Liver (tissue), 9 donors: ENCODE measurements around the gene GABRB1. TPM values are rescaled to one million over a fixed set of nuclear protein-coding genes. Genes with fewer than 3 reads are reported as not detected.

Source experiments
- DNase-seq: peaks from one replicate; pipeline ENCODE4 v3.0.0-alpha.2; 2017; ENCODE audit warnings: low spot score
- H3K27ac ChIP-seq, 2 donors: one replicate each; pipeline ENCODE4 v1.7.0; 2013; ENCODE audit warnings: inconsistent platforms in 2 of 2, low read length in 2 of 2, control low read depth in 1 of 2, low read depth in 1 of 2, mild to moderate bottlenecking in 1 of 2
- H3K27me3 ChIP-seq, 4 donors: one replicate each; pipeline versions ENCODE4 v1.6.1 to v1.7.0; 2013; ENCODE audit warnings: low read length in 3 of 4, inconsistent platforms in 1 of 4, mild to moderate bottlenecking in 1 of 4, moderate library complexity in 1 of 4; ENCODE audit not compliant: control insufficient read depth in 4 of 4, insufficient read depth in 4 of 4
- H3K36me3 ChIP-seq, 4 donors: one replicate each; pipeline versions ENCODE4 v1.6.1 to v1.7.0; 2013; ENCODE audit warnings: low read length in 3 of 4, mild to moderate bottlenecking in 3 of 4, low read depth in 1 of 4, moderate library complexity in 1 of 4; ENCODE audit not compliant: control insufficient read depth in 4 of 4, insufficient read depth in 3 of 4
- H3K4me1 ChIP-seq, 4 donors: one replicate each; pipeline versions ENCODE4 v1.6.1 to v1.7.0; 2013; ENCODE audit warnings: low read length in 3 of 4, mild to moderate bottlenecking in 3 of 4, moderate library complexity in 1 of 4; ENCODE audit not compliant: control insufficient read depth in 4 of 4, insufficient read depth in 4 of 4
- H3K4me3 ChIP-seq, 3 donors: one replicate each; pipeline versions ENCODE4 v1.6.1 to v1.7.0; 2013; ENCODE audit warnings: low read length in 3 of 3, control low read depth in 1 of 3, low read depth in 1 of 3, mild to moderate bottlenecking in 1 of 3
- H3K9ac ChIP-seq, 2 donors: one replicate each; pipeline ENCODE4 v1.7.0; 2013; ENCODE audit warnings: low read length in 2 of 2, mild to moderate bottlenecking in 2 of 2, moderate library complexity in 2 of 2, control low read depth in 1 of 2, low read depth in 1 of 2
- H3K9me3 ChIP-seq, 4 donors: one replicate each; pipeline versions ENCODE4 v1.6.1 to v1.7.0; 2013; ENCODE audit warnings: low read length in 3 of 4; ENCODE audit not compliant: control insufficient read depth in 4 of 4
- CTCF ChIP-seq: fragments of 150-350 bp; IDR thresholded peaks from 2 replicates; pipeline ENCODE4 v1.5.1; 2017; ENCODE audit warnings: improper control_type of control experiment, low read depth, low read length; ENCODE audit not compliant: missing input control
- EGR1 ChIP-seq, 2 donors: IDR thresholded peaks; 2 replicates each; pipeline ENCODE4 v1.6.1; 2016 to 2018; ENCODE audit warnings: antibody characterized with exemption in 2 of 2, low read depth in 2 of 2
- FOXA1 ChIP-seq: IDR thresholded peaks from 2 replicates; pipeline ENCODE4 v1.6.1; 2016; ENCODE audit warnings: antibody characterized with exemption
- FOXA2 ChIP-seq: IDR thresholded peaks from 2 replicates; pipeline ENCODE4 v1.6.1; 2016; ENCODE audit warnings: antibody characterized with exemption
- GABPA ChIP-seq, 2 donors: IDR thresholded peaks in 1 of 2; conservative IDR thresholded peaks in 1 of 2; 2 replicates each; pipeline ENCODE4 v1.6.1; 2016; ENCODE audit warnings: antibody characterized with exemption in 2 of 2, mild to moderate bottlenecking in 1 of 2, moderate library complexity in 1 of 2
- HNF4G ChIP-seq: IDR thresholded peaks from 2 replicates; pipeline ENCODE4 v1.6.1; 2016; ENCODE audit warnings: antibody characterized with exemption
- JUND ChIP-seq, 2 donors: IDR thresholded peaks; 2 replicates each; pipeline ENCODE4 v1.6.1; 2016; ENCODE audit warnings: antibody characterized with exemption in 2 of 2
- NR2F2 ChIP-seq: IDR thresholded peaks from 2 replicates; pipeline ENCODE4 v1.6.1; 2016; ENCODE audit warnings: antibody characterized with exemption
- RAD21 ChIP-seq, 2 donors: IDR thresholded peaks; 2 replicates each; pipeline ENCODE4 v1.6.1; 2016; ENCODE audit warnings: antibody characterized with exemption in 2 of 2, mild to moderate bottlenecking in 2 of 2
- REST ChIP-seq: IDR thresholded peaks from 2 replicates; pipeline ENCODE4 v1.6.1; 2016; ENCODE audit warnings: antibody characterized with exemption, mild to moderate bottlenecking
- RXRA ChIP-seq, 2 donors: IDR thresholded peaks; 2 replicates each; pipeline ENCODE4 v1.6.1; 2017 to 2018; ENCODE audit warnings: antibody characterized with exemption in 2 of 2, mild to moderate bottlenecking in 1 of 2
- SP1 ChIP-seq: IDR thresholded peaks from 2 replicates; pipeline ENCODE4 v1.6.1; 2018; ENCODE audit warnings: antibody characterized with exemption, mild to moderate bottlenecking
- TAF1 ChIP-seq: conservative IDR thresholded peaks from 2 replicates; pipeline ENCODE4 v1.6.1; 2016; ENCODE audit warnings: antibody characterized with exemption, mild to moderate bottlenecking
- YY1 ChIP-seq: IDR thresholded peaks from 2 replicates; pipeline ENCODE4 v1.6.1; 2016; ENCODE audit warnings: antibody characterized with exemption, mild to moderate bottlenecking
- WGBS: extraction: QIAGEN DNeasy Blood & Tissue Kit; methylation state at CpG from one replicate; pipeline ENCODE4 v1.1.7; 2013; 5-methylcytosine and 5-hydroxymethylcytosine counted together
- polyA plus RNA-seq, 2 donors: library from polyadenylated mRNA; stranded (reverse) in 1 of 2; unstranded in 1 of 2; fragments of 200-250 nt in 1 of 2; fragments of >200 nt in 1 of 2; fragmentation: Nextera tagmentation in 1 of 2; extraction: Ambion mirVana in 1 of 2; gene quantifications; one replicate each; pipeline versions ENCODE4 v1.2.1 to v1.2.3, GENCODE V29; 2013 to 2015
- total RNA-seq, 2 donors: library from RNA; depleted of rRNA; stranded (reverse); fragments of >200 nt; gene quantifications; one replicate each; pipeline ENCODE4 v1.2.3, GENCODE V29; 2014
- TF ChIP-seq, protein P1 (sequence below): IDR thresholded peaks from 2 replicates; pipeline ENCODE4 v1.6.1; 2016; ENCODE audit warnings: antibody characterized with exemption
- TF ChIP-seq, protein P2 (sequence below): IDR thresholded peaks from 2 replicates; pipeline ENCODE4 v1.6.1; 2016; ENCODE audit warnings: antibody characterized with exemption
- donor health status: healthy.
- donor health status: healthy.
- donor health status: healthy.
- donor health status: healthy.
- donor health status: healthy.

The GABRB1 gene
- total and polyA plus RNA-seq, 4 donors = 0.17 to 1.3 TPM; not detected in 2

- Histone ChIP-seq H3K9me3 (no peaks in the 10 kb centered on the region), H3K9ac (no peak overlapping the region), H3K27me3 (no peaks in the 10 kb centered on the region), H3K4me1 (no peaks in the 10 kb centered on the region), H3K27ac (no peak overlapping the region), H3K4me3 (no peak overlapping the region), H3K36me3 (no peaks in the 10 kb centered on the region)
- DNase-seq = no peak
- no peak for TF ChIP-seq NR2F2
- TF ChIP-seq REST = no peak
- no peak for TF ChIP-seq CTCF
- TF ChIP-seq YY1 = no peak
- TF ChIP-seq JUND (IDR thresholded peaks at IDR 0.05) = no peak
- no peak for TF ChIP-seq FOXA1
- TF ChIP-seq RAD21 (IDR thresholded peaks at IDR 0.05) = no peak
- TF ChIP-seq, protein P1, sequence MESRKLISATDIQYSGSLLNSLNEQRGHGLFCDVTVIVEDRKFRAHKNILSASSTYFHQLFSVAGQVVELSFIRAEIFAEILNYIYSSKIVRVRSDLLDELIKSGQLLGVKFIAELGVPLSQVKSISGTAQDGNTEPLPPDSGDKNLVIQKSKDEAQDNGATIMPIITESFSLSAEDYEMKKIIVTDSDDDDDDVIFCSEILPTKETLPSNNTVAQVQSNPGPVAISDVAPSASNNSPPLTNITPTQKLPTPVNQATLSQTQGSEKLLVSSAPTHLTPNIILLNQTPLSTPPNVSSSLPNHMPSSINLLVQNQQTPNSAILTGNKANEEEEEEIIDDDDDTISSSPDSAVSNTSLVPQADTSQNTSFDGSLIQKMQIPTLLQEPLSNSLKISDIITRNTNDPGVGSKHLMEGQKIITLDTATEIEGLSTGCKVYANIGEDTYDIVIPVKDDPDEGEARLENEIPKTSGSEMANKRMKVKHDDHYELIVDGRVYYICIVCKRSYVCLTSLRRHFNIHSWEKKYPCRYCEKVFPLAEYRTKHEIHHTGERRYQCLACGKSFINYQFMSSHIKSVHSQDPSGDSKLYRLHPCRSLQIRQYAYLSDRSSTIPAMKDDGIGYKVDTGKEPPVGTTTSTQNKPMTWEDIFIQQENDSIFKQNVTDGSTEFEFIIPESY = no peak
- WGBS = 80% methylated on average over 2 of the region's 2 CpGs
These were observed 280.8 kb downstream of the GABRB1 start for GRCh38 chr4:47312170-47312569.

- Histone ChIP-seq H3K27ac (no peak overlapping the region), H3K36me3 (no peaks in the 10 kb centered on the region), H3K4me1 (no peaks in the 10 kb centered on the region), H3K9me3 (no peaks in the 10 kb centered on the region), H3K4me3 (no peak overlapping the region), H3K27me3 (no peaks in the 10 kb centered on the region), H3K9ac (no peak overlapping the region)
- DNase-seq = no peak
- TF ChIP-seq TAF1 = no peak
- TF ChIP-seq GABPA (IDR thresholded peaks at IDR 0.05 in 1 of 2, conservative IDR thresholded peaks at IDR 0.05 in 1 of 2) = no peak
- TF ChIP-seq EGR1 (IDR thresholded peaks at IDR 0.05; ENCODE audit: low read depth in 2 of 2) = no peak
- no peak for TF ChIP-seq CTCF
- no peak for TF ChIP-seq YY1
- TF ChIP-seq JUND (IDR thresholded peaks at IDR 0.05) = no peak
- TF ChIP-seq RAD21 (IDR thresholded peaks at IDR 0.05) = no peak
- no peak for TF ChIP-seq SP1
- no peak for TF ChIP-seq HNF4G
- TF ChIP-seq REST = no peak
- TF ChIP-seq, protein P1 = no peak
- no peak for TF ChIP-seq FOXA2
- TF ChIP-seq FOXA1 = no peak
- TF ChIP-seq, protein P2, sequence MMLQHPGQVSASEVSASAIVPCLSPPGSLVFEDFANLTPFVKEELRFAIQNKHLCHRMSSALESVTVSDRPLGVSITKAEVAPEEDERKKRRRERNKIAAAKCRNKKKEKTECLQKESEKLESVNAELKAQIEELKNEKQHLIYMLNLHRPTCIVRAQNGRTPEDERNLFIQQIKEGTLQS = no peak
- TF ChIP-seq RXRA (IDR thresholded peaks at IDR 0.05) = no peak
These were observed 282.0 kb downstream of the GABRB1 start for GRCh38 chr4:47313384-47313783.
